GM21526 (cell line): ENCODE results near the gene FZD7.

Experiments
- ATAC-seq: cut with Tn5 transposase; IDR thresholded peaks from one replicate; pipeline ENCODE4 v1.9.1; 2021; ENCODE audit warnings: moderate library complexity; ENCODE audit not compliant: unreplicated experiment, low FRiP score

The FZD7 gene

GRCh38 chr2:202064171-202064880, 30.7 kb downstream of the FZD7 start:
- ATAC-seq = no peak

GRCh38 chr2:202064881-202065230, 31.2 kb downstream of the FZD7 start:
- ATAC-seq = no peak

- ATAC-seq = no peak
These were observed 32.2 kb downstream of the FZD7 start for GRCh38 chr2:202065876-202066275.

GRCh38 chr2:202066875-202067274, 33.2 kb downstream of the FZD7 start:
- no peak for ATAC-seq

GRCh38 chr2:202067589-202067988, 33.9 kb downstream of the FZD7 start:
- no peak for ATAC-seq

- no peak for ATAC-seq
These were observed 35.8 kb downstream of the FZD7 start for GRCh38 chr2:202069170-202070067.

DNA sequence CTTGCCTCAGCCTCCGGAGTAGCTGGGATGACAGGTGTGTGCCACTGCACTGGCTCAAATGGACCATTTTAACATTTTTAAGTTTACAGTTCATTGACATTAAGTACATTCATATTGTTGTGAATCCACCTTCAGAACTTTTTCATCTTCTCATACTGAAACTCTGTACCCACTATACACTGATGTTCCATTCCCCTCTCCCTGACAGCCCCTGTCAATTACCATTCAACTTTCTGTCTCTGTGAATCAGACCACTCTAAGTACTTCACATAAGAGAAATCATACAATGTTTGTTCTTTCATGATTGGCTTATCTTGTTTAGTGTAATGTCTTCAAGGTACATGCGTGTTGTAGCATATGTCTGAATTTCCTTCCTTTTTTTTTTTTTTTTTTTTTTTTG, 37.5 kb downstream of the FZD7 start:
- no peak for ATAC-seq

DNA sequence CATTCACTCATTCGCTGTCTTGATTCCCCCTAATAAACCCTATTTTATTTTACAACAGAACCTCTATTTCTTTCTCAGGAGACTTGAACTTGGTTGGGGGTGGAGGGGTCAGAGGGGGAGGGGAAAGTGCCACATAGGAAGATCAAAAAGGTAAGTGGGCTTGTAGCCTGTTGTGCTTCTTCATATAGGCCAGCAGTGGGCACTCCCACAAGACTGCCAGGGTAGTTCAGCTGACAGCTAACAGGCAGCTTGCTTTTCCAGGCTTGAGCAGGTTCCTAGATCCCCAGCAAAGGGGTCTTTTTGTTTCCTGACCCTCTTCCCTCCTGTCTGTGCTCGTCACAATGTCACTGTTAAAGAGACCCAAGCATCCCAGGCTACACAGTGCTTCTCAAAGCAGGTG, 38.6 kb downstream of the FZD7 start:
- ATAC-seq = no peak

GRCh38 chr2:202072737-202073401, 39.2 kb downstream of the FZD7 start, which contains the start of gene KIAA2012:
Gene KIAA2012 (plus strand): TSS chr2:202073255. CDS start chr2:202073628, 373 bp downstream.
- no peak for ATAC-seq

DNA sequence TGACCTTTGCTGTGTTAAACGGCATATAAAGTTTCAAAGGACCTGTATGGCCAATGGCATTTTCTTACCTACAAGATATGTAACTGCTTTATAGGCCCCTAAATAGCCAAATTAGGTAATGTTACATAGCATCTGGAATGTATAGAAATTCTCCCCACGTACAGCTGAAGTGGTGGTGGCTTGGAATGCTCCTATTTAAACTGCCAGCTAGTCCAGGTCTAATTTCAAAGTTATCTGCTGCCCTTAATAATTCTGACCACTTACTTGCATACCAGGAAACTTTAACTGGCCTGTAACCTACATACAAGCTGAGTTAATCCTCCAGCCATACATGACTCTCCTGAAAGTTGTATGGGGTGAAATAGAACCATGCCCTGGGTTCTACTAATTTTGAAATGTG, 40.7 kb downstream of the FZD7 start:
- no peak for ATAC-seq

GRCh38 chr2:202079310-202079709, 45.7 kb downstream of the FZD7 start:
- no peak for ATAC-seq

DNA sequence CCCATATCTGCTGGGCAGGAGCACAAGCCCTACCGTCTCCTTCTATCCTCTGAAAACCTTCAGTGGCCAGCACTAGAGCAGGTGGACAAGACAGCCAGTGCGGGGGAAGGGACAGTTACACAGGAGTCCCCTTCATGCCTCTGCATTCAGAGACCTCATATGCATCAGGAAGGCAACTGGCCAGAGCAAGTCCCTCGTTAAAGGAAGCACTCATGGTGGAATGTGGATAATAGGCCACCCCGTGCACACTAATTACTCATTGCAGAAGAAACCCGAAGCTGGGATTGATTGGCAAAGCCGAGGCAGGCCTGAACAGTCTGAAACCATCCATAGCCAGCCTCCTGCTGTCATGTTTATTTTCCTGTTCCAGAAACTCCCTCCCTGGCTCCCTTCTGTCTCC, 50.6 kb downstream of the FZD7 start:
- ATAC-seq = no peak
